Liver (tissue), 3 donors: Measurements from ENCODE around the gene CYP2W1.

Experiments
- CTCF ChIP-seq: fragments of 150-350 bp; IDR thresholded peaks from 2 replicates; pipeline ENCODE4 v1.5.1; 2017; ENCODE audit warnings: improper control_type of control experiment, low read depth, low read length; ENCODE audit not compliant: missing input control
- GABPA ChIP-seq, 2 donors: IDR thresholded peaks in 1 of 2; conservative IDR thresholded peaks in 1 of 2; 2 replicates each; pipeline ENCODE4 v1.6.1; 2016; ENCODE audit warnings: antibody characterized with exemption in 2 of 2, mild to moderate bottlenecking in 1 of 2, moderate library complexity in 1 of 2
- HNF4G ChIP-seq: IDR thresholded peaks from 2 replicates; pipeline ENCODE4 v1.6.1; 2016; ENCODE audit warnings: antibody characterized with exemption
- JUND ChIP-seq, 2 donors: IDR thresholded peaks; 2 replicates each; pipeline ENCODE4 v1.6.1; 2016; ENCODE audit warnings: antibody characterized with exemption in 2 of 2
- MAX ChIP-seq: IDR thresholded peaks from 2 replicates; pipeline ENCODE4 v1.6.1; 2016; ENCODE audit warnings: antibody characterized with exemption
- RAD21 ChIP-seq, 2 donors: IDR thresholded peaks; 2 replicates each; pipeline ENCODE4 v1.6.1; 2016; ENCODE audit warnings: antibody characterized with exemption in 2 of 2, mild to moderate bottlenecking in 2 of 2
- REST ChIP-seq: IDR thresholded peaks from 2 replicates; pipeline ENCODE4 v1.6.1; 2016; ENCODE audit warnings: antibody characterized with exemption, mild to moderate bottlenecking
- SP1 ChIP-seq: IDR thresholded peaks from 2 replicates; pipeline ENCODE4 v1.6.1; 2018; ENCODE audit warnings: antibody characterized with exemption, mild to moderate bottlenecking
- TAF1 ChIP-seq: conservative IDR thresholded peaks from 2 replicates; pipeline ENCODE4 v1.6.1; 2016; ENCODE audit warnings: antibody characterized with exemption, mild to moderate bottlenecking
- YY1 ChIP-seq: IDR thresholded peaks from 2 replicates; pipeline ENCODE4 v1.6.1; 2016; ENCODE audit warnings: antibody characterized with exemption, mild to moderate bottlenecking
- ZBTB33 ChIP-seq: IDR thresholded peaks from 2 replicates; pipeline ENCODE4 v1.6.1; 2016; ENCODE audit warnings: antibody characterized with exemption
- donor health status: healthy.
- donor health status: healthy.

- TF ChIP-seq CTCF: no peak
- TF ChIP-seq JUND (IDR thresholded peaks at IDR 0.05): no peak
- TF ChIP-seq RAD21 (IDR thresholded peaks at IDR 0.05): no peak
- TF ChIP-seq HNF4G: no peak
- TF ChIP-seq ZBTB33: no peak
- TF ChIP-seq SP1: no peak
- no peak for TF ChIP-seq GABPA (IDR thresholded peaks at IDR 0.05 in 1 of 2, conservative IDR thresholded peaks at IDR 0.05 in 1 of 2)
- no peak for TF ChIP-seq REST
- no peak for TF ChIP-seq TAF1
- no peak for TF ChIP-seq MAX
- no peak for TF ChIP-seq YY1
Observed at GRCh38 chr7:978416-979091, 4.4 kb upstream of the CYP2W1 start.
